Neural cell (in vitro differentiated cells): ENCODE measurements around the gene TNFSF15.

ENCODE experiments used
- CTCF ChIP-seq: fragments of 450-650 bp; IDR thresholded peaks from 2 replicates; pipeline ENCODE4 v1.5.1; 2014; ENCODE audit warnings: antibody characterized with exemption, mild to moderate bottlenecking, moderate library complexity; ENCODE audit not compliant: poor library complexity, severe bottlenecking
- EZH2 ChIP-seq: fragments of 200-600, 300-800 bp; shearing (Covaris generic), sonication (generic); IDR thresholded peaks from 2 replicates; pipeline ENCODE4 v1.6.1; 2014; ENCODE audit warnings: antibody characterized with exemption, low read length, borderline replicate concordance, mild to moderate bottlenecking; ENCODE audit not compliant: insufficient read depth, poor library complexity, severe bottlenecking
- TF ChIP-seq, protein P1 (sequence below): IDR thresholded peaks from 2 replicates; pipeline ENCODE4 v1.6.1; 2012; ENCODE audit warnings: borderline replicate concordance

DNA sequence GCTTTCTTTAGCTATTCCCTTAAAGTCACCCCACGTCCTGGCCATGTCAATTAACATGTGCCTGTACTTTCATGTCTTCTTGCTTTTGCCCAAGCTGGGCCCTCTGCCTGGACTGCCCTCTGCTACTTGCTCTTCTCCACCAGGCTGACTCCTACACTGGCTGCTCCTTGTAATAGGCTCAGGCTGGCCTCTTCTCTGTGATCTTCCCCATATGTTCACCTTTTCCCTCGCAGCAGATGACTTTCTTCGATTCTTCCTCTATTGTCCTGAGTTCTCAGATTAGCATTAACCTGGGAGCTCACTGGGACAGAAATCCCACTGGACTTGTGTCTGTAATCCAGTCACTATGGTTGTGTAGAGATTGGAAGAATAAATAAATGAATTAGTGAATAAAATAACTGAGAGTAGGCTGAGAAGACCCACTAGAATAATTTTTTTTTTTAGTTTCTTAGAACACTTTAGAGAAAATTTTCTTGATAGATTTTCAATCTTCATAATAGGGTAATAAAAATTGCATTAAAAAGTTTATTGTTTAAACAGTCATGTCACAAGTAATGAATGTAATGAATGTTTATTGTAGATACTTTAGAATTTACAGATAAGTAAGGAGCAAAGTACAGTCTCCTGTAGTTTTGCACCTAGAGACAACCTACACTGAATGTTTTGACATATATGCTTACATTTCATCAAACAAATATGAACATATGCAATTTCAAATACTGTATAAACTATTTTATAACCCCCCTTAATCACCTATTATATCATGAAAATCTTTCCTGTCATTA is 47.4 kb upstream of the TNFSF15 start:
- TF ChIP-seq EZH2 = no peak
- no peak for TF ChIP-seq CTCF
- TF ChIP-seq, protein P1, sequence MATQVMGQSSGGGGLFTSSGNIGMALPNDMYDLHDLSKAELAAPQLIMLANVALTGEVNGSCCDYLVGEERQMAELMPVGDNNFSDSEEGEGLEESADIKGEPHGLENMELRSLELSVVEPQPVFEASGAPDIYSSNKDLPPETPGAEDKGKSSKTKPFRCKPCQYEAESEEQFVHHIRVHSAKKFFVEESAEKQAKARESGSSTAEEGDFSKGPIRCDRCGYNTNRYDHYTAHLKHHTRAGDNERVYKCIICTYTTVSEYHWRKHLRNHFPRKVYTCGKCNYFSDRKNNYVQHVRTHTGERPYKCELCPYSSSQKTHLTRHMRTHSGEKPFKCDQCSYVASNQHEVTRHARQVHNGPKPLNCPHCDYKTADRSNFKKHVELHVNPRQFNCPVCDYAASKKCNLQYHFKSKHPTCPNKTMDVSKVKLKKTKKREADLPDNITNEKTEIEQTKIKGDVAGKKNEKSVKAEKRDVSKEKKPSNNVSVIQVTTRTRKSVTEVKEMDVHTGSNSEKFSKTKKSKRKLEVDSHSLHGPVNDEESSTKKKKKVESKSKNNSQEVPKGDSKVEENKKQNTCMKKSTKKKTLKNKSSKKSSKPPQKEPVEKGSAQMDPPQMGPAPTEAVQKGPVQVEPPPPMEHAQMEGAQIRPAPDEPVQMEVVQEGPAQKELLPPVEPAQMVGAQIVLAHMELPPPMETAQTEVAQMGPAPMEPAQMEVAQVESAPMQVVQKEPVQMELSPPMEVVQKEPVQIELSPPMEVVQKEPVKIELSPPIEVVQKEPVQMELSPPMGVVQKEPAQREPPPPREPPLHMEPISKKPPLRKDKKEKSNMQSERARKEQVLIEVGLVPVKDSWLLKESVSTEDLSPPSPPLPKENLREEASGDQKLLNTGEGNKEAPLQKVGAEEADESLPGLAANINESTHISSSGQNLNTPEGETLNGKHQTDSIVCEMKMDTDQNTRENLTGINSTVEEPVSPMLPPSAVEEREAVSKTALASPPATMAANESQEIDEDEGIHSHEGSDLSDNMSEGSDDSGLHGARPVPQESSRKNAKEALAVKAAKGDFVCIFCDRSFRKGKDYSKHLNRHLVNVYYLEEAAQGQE = no peak
